A549 (cell line): Measurements from ENCODE around the gene TUT1.

Experiments
- POLR2AphosphoS2 ChIP-seq: conservative IDR thresholded peaks from 2 replicates; pipeline ENCODE4 v1.6.1; 2012; ENCODE audit warnings: low read length, improper control_type of control experiment, inconsistent platforms
- TF ChIP-seq, protein P1 (sequence below): fragments of >200 bp; sonication (Bioruptor Twin); formaldehyde crosslinking; IDR thresholded peaks from 3 replicates; pipeline ENCODE4 v1.5.1; 2016

DNA sequence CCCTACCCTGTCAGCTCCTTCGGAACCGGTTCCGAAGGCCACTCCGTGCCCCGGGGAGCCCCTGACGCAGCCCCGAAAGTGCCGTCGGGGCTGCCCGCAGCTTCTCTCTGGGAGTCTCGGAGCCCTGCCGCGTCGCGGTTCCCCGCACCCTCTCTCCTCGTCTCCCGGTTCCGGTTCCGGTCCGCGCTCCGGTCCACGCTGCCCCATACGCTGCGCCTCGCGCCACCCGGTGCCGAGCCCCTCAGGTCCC is 9.7 kb upstream of the TUT1 start:
- TF ChIP-seq, protein P1, sequence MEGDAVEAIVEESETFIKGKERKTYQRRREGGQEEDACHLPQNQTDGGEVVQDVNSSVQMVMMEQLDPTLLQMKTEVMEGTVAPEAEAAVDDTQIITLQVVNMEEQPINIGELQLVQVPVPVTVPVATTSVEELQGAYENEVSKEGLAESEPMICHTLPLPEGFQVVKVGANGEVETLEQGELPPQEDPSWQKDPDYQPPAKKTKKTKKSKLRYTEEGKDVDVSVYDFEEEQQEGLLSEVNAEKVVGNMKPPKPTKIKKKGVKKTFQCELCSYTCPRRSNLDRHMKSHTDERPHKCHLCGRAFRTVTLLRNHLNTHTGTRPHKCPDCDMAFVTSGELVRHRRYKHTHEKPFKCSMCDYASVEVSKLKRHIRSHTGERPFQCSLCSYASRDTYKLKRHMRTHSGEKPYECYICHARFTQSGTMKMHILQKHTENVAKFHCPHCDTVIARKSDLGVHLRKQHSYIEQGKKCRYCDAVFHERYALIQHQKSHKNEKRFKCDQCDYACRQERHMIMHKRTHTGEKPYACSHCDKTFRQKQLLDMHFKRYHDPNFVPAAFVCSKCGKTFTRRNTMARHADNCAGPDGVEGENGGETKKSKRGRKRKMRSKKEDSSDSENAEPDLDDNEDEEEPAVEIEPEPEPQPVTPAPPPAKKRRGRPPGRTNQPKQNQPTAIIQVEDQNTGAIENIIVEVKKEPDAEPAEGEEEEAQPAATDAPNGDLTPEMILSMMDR = no peak
- no peak for TF ChIP-seq POLR2AphosphoS2
